ENCODE measurements around the gene TTLL6.

Gene TTLL6

DNA sequence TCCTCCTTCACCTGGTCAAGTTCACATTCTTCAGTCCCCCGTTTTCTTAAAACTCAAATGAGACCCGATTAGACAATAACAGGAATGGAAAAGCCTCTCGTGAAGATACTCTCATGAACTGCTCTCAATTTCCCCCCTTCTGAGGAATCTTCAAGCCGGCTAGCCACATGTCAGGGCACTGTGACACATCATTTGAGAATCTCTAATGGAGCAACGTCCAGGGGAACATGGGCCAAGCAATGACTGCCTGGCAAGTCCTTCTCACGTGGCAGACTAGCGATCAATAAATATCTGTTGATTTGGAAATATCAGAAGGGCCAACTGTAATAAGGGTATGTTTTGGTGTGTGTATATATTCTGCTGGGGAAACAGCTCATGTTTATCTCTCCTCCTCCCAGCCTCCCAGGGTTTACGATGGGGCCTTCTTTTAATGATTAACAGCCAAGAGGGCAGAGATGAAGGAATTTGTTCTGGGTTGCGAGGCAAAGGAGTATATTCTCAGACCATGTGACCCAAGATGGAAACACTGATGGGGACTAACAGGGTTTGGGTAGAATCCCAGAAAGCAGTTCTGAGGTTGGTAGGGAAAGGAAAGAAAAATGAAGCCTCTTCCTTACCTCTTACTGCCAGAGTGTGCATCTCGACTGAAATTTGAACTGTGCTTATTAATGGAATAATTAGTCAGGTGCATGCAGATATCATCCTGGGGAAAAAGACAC lies 21.4 kb downstream of the TTLL6 start:
- DNase-seq (no peak), ATAC-seq (no peak)
- peaks cover 18% of the 10 kb centered on the region for H3K4me1 Mint-ChIP-seq
- H3K4me3 Mint-ChIP-seq, result no peak overlapping the region
- H3K27ac Mint-ChIP-seq, result no peak overlapping the region
- no peaks in the 10 kb centered on the region for H3K9me3 Mint-ChIP-seq
- peaks cover 74% of the 10 kb centered on the region for H3K27me3 Mint-ChIP-seq

DNA sequence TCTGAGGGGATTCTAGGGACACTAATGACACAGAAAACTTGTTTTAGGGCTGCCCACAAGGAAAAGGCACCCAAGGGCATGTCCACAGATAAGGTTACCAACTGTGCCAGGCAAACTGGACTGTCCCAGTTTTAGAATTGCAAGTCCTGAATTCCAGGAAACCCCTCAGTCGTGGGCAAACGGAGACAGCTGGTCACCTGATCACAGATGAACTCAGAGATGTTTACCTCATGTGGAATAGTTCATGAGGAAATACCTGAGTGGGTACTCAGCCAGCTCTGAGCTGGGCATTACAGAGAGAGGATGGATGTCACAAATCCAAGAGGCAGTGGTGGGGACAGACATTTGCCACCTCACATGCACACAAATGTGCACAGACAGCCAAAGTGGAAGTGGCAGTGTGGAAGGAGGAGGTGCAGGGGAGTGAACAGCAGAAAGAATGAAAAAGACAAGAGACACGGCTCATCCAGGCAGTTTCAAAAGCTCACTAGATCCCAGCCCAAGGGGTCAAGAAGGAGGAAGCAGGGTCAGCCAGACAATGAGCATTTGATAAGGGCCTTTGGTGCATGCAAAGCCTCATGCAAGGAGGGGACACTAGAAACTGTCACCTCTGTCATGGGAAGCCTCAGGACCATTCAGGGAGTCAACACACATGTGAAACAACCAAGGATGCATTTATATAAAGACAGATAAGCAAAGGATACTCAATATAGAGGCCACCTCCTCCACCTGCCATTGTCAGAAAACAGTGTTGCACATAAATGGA lies 24.8 kb downstream of the TTLL6 start:
- H3K27me3 Mint-ChIP-seq, result peaks cover 87% of the 10 kb centered on the region
- peak overlapping the region in 1 of 2 donors; percentile 77 for H3K27ac Mint-ChIP-seq
- peaks cover 18% of the 10 kb centered on the region for H3K4me1 Mint-ChIP-seq

DNA sequence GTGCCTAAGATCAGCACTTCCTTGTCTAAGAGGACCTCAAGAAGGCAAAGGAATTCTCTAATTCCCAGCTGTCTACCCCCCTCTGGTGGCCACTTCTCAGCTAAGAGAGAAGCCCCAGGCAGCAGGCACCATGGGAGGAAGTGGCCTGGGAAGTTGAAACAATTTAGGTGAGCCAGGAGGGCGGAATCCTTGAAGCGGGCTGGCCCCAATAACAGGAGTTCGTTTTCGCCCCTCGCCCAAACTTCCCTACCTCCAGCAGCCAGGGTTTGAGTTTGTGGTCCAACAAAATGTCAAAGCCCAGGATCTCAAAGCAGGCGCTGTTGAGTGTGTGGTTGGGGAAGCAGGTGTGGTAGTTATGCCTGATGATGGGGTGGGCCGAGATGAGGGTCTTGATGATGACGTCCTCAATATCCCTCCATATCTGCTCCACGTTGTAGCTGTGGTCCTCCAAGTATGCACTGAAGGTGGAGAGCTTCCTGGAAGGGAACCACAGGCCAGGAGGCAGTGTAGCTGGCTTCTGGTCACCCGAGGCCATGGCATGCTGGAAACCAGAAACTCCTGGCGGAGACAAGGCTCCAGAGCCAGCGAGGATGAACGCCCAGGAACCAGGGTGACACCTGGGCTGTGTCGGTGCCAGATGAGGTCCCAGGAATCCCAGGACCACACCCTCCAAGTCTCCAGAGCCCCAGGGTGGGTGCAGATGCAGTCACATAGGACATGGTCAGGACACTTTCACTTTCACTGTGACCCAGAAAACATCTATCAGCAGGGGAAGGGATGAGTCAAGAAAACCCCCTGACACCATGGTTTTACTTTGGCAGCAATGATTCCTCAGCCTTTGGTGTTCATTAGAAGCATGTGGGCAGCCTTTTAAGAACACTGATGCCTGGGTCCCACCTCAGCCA lies 25.6 kb downstream of the TTLL6 start:
- Mint-ChIP-seq H3K9me3 (no peaks in the 10 kb centered on the region), H3K4me3 (peak overlapping the region in 1 of 2 donors; percentile 26), H3K27ac (peak overlapping the region in 1 of 2 donors; percentile 50), H3K4me1 (peaks cover 18% of the 10 kb centered on the region), H3K27me3 (peaks cover 83% of the 10 kb centered on the region)
- ATAC-seq (peak; percentile 92), DNase-seq (peak; percentile 23 to 46)

More for the DNA sequence above, 24.8 kb downstream of the TTLL6 start:
- peak overlapping the region in 1 of 2 donors; percentile 26 for H3K4me3 Mint-ChIP-seq
- no peak for ATAC-seq
- no peak for DNase-seq
- H3K9me3 Mint-ChIP-seq, result no peaks in the 10 kb centered on the region

DNA sequence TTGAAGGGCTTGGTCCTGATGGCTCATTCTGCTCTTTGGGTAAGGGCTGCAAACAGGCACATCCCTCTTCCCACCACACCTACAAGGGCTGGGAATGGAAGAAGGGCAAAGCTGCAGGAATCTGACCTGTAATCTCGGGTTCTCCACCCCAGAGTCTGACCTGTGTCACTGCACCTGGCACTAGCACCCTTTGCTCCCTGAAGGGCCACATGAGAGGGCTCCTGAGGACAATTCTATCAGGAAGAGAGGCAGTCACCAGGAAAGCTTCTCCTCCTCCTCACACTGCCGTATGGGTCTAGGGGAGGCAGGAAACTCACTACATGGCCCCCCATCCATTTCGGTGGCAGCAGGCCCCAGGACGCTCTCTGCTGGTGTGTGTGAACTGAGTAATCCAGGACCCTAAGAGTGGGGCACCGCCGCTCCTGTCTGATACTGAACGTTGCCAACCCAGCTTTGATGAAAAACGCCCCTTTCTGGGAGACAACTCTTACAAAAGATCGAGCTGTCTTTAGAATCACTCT lies 26.4 kb downstream of the TTLL6 start:
- no peaks in the 10 kb centered on the region for H3K9me3 Mint-ChIP-seq
- no peak overlapping the region for H3K4me3 Mint-ChIP-seq
- H3K27me3 Mint-ChIP-seq, result peaks cover 83% of the 10 kb centered on the region
- peak overlapping the region in 1 of 2 donors; percentile 50 for H3K27ac Mint-ChIP-seq
- DNase-seq (no peak), ATAC-seq (peak; percentile 22)
- H3K4me1 Mint-ChIP-seq, result peaks cover 18% of the 10 kb centered on the region

GRCh38 chr17:48787828-48788227 lies 29.2 kb downstream of the TTLL6 start:
- Mint-ChIP-seq H3K27ac (no peak overlapping the region), H3K9me3 (no peaks in the 10 kb centered on the region), H3K4me1 (peaks cover 18% of the 10 kb centered on the region), H3K4me3 (no peak overlapping the region), H3K27me3 (peaks cover 70% of the 10 kb centered on the region)
- no peak for ATAC-seq
- no peak for DNase-seq

GRCh38 chr17:48779421-48779820 lies 37.6 kb downstream of the TTLL6 start:
- Mint-ChIP-seq H3K4me1 (no peaks in the 10 kb centered on the region), H3K4me3 (no peak overlapping the region), H3K27me3 (peaks cover 27% of the 10 kb centered on the region), H3K9me3 (no peaks in the 10 kb centered on the region), H3K27ac (no peak overlapping the region)
- DNase-seq (no peak), ATAC-seq (no peak)

- Mint-ChIP-seq H3K9me3 (no peaks in the 10 kb centered on the region), H3K27me3 (peaks cover 35% of the 10 kb centered on the region)
- ATAC-seq, result no peak
Observed at GRCh38 chr17:48776602-48777001, 40.4 kb downstream of the TTLL6 start.

GRCh38 chr17:48773245-48773644 lies 43.8 kb downstream of the TTLL6 start:
- H3K4me3 Mint-ChIP-seq, result no peak overlapping the region
- no peaks in the 10 kb centered on the region for H3K9me3 Mint-ChIP-seq
- H3K27me3 Mint-ChIP-seq, result peaks cover 53% of the 10 kb centered on the region
- no peaks in the 10 kb centered on the region for H3K4me1 Mint-ChIP-seq
- DNase-seq (no peak), ATAC-seq (no peak)
- H3K27ac Mint-ChIP-seq, result no peak overlapping the region

More at GRCh38 chr17:48776602-48777001, 40.4 kb downstream of the TTLL6 start:
- no peak for DNase-seq
- H3K27ac Mint-ChIP-seq, result no peak overlapping the region
- H3K4me3 Mint-ChIP-seq, result no peak overlapping the region
- no peaks in the 10 kb centered on the region for H3K4me1 Mint-ChIP-seq

DNA sequence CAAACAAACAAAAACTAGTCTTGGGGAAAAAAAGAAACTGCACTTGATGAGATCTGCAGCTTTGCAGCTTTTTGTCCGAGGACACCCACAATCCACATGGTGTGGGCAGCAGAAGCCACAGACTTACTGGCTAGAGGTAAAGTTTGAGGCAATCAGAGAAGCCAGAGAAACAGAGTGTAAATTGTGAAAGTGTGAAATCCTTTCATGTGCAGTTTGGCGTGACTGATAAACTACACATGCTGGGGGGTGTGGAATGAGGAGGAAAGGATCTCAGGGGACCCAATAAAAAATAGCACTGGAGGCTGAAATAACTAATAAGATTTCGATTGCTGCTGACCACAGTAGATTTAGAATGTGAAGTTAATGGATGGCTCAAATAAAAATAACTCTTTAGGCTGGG lies 46.1 kb downstream of the TTLL6 start:
- Mint-ChIP-seq H3K4me1 (no peaks in the 10 kb centered on the region), H3K4me3 (no peak overlapping the region), H3K27ac (no peak overlapping the region), H3K9me3 (no peaks in the 10 kb centered on the region), H3K27me3 (peaks cover 45% of the 10 kb centered on the region)
- ATAC-seq, result no peak
- no peak for DNase-seq

DNA sequence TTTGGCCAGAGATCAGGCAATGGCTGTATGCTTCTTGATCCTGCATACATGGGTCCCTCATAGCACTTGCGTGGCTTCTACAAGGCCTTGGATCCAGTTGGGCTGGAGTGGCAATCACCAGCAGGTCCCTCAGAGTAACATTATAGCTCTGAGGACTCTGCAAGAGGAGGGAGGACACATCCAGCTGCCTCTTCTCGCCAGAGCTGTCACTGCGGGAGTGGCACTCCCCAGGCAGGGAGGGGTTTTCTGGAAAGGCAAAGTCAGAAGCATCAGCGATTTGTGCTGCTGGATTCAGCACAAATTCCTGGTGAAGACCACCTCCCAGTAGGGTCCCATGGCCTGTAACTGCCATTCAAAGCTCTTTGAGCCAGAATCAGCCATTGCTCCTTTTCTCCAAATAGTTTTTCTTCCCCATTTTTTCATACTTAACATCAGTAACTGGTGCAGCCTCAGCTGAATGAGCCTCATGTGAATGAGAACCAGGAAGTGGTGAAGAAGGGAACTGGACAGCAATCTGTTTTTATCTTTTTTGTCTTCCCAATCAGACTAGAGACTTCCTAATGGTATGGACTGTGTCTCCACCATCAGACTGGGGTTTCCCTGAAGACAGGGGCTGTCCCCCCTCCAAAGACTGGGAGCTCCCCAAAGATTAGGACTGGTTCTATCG lies 47.9 kb downstream of the TTLL6 start:
- no peak overlapping the region for H3K27ac Mint-ChIP-seq

GRCh38 chr17:48767263-48767774 lies 49.7 kb downstream of the TTLL6 start:
- ATAC-seq (no peak), DNase-seq (no peak)
- no peaks in the 10 kb centered on the region for H3K4me1 Mint-ChIP-seq
- H3K4me3 Mint-ChIP-seq, result no peak overlapping the region
- H3K9me3 Mint-ChIP-seq, result no peaks in the 10 kb centered on the region
- H3K27ac Mint-ChIP-seq, result no peak overlapping the region
- H3K27me3 Mint-ChIP-seq, result peaks cover 66% of the 10 kb centered on the region

More for the DNA sequence above, 47.9 kb downstream of the TTLL6 start:
- DNase-seq, result no peak
- Mint-ChIP-seq H3K9me3 (no peaks in the 10 kb centered on the region), H3K4me3 (no peak overlapping the region), H3K27me3 (peaks cover 48% of the 10 kb centered on the region), H3K4me1 (no peaks in the 10 kb centered on the region)
- ATAC-seq, result no peak

DNA sequence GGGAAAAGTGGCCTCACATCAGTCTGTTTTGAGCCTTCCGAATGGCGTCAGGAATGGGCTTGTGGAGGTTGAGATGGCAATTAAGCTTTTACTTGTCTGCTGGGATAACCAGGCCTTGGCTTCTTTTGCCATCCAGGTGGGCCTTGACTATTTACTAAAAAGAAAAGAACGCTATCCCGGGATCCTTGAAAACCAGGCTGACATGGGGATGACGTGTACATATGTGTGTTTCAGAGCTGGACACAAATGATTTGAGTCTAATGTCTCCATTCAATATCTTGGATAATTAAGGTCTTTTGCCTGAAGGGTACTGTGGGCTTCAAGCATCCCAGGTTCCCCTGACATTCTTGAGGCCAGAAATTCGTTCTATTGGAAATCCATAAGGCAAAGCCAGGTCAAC lies 55.9 kb downstream of the TTLL6 start:
- DNase-seq (no peak), ATAC-seq (no peak)
- Mint-ChIP-seq H3K27ac (no peak overlapping the region), H3K9me3 (no peaks in the 10 kb centered on the region), H3K27me3 (peaks cover 84% of the 10 kb centered on the region), H3K4me1 (no peaks in the 10 kb centered on the region), H3K4me3 (no peak overlapping the region)

GRCh38 chr17:48760411-48760810 lies 56.6 kb downstream of the TTLL6 start:
- Mint-ChIP-seq H3K27me3 (peaks cover 91% of the 10 kb centered on the region), H3K9me3 (no peaks in the 10 kb centered on the region), H3K27ac (no peak overlapping the region), H3K4me1 (no peaks in the 10 kb centered on the region), H3K4me3 (no peak overlapping the region)
- ATAC-seq (no peak), DNase-seq (no peak)

GRCh38 chr17:48759288-48759687 lies 57.7 kb downstream of the TTLL6 start:
- Mint-ChIP-seq H3K4me1 (peaks cover 5% of the 10 kb centered on the region), H3K27ac (no peak overlapping the region)

GRCh38 chr17:48757524-48757961 lies 59.5 kb downstream of the TTLL6 start:
- DNase-seq (no peak), ATAC-seq (no peak)
- H3K9me3 Mint-ChIP-seq, result no peaks in the 10 kb centered on the region
- H3K4me3 Mint-ChIP-seq, result no peak overlapping the region
- H3K27ac Mint-ChIP-seq, result no peak overlapping the region
- peaks cover 95% of the 10 kb centered on the region for H3K27me3 Mint-ChIP-seq
- H3K4me1 Mint-ChIP-seq, result peaks cover 18% of the 10 kb centered on the region

More at GRCh38 chr17:48759288-48759687, 57.7 kb downstream of the TTLL6 start:
- ATAC-seq (no peak), DNase-seq (no peak)
- Mint-ChIP-seq H3K9me3 (no peaks in the 10 kb centered on the region), H3K27me3 (peaks cover 95% of the 10 kb centered on the region), H3K4me3 (no peak overlapping the region)
